CD4-positive, alpha-beta T cell treated with Interleukin-10 for 1 hour (primary cell): ENCODE results near the gene PTTG1IP.

Experiments used
- DNase-seq: peaks from one replicate; pipeline ENCODE4 v3.0.0-alpha.2; 2020

The PTTG1IP gene

GRCh38 chr21:44908908-44909307, 35.4 kb upstream of the PTTG1IP start:
- DNase-seq, result no peak

GRCh38 chr21:44907966-44908895, 34.7 kb upstream of the PTTG1IP start:
- DNase-seq, result no peak

- no peak for DNase-seq
Observed at GRCh38 chr21:44907225-44907965, 33.9 kb upstream of the PTTG1IP start.

GRCh38 chr21:44905728-44906090, 32.2 kb upstream of the PTTG1IP start:
- DNase-seq, result no peak

- no peak for DNase-seq
Observed at GRCh38 chr21:44905016-44905727, 31.7 kb upstream of the PTTG1IP start.

GRCh38 chr21:44904141-44904923, 30.8 kb upstream of the PTTG1IP start:
- DNase-seq, result no peak

GRCh38 chr21:44903689-44904088, 30.2 kb upstream of the PTTG1IP start:
- DNase-seq, result no peak

GRCh38 chr21:44903050-44903685, 29.7 kb upstream of the PTTG1IP start:
- DNase-seq, result no peak

- DNase-seq, result no peak
Observed at GRCh38 chr21:44902268-44903049, 29.0 kb upstream of the PTTG1IP start.

- no peak for DNase-seq
Observed at GRCh38 chr21:44901391-44902074, 28.0 kb upstream of the PTTG1IP start.

GRCh38 chr21:44900559-44901251, 27.2 kb upstream of the PTTG1IP start:
- no peak for DNase-seq

GRCh38 chr21:44899768-44900558, 26.5 kb upstream of the PTTG1IP start:
- no peak for DNase-seq

GRCh38 chr21:44898851-44899767, 25.6 kb upstream of the PTTG1IP start:
- DNase-seq, result no peak

GRCh38 chr21:44898011-44898488, 24.6 kb upstream of the PTTG1IP start:
- DNase-seq, result no peak

GRCh38 chr21:44897326-44898010, 24.0 kb upstream of the PTTG1IP start:
- no peak for DNase-seq

- DNase-seq, result no peak
Observed at GRCh38 chr21:44896561-44897286, 23.2 kb upstream of the PTTG1IP start.

GRCh38 chr21:44895859-44896258, 22.4 kb upstream of the PTTG1IP start:
- no peak for DNase-seq
